SH-SY5Y (cell line): Measurements from ENCODE around the gene TMCO4.

Experiments used
- GATA2 ChIP-seq: IDR thresholded peaks from 2 replicates; pipeline ENCODE4 v1.6.1; 2011; ENCODE audit warnings: mild to moderate bottlenecking, low read depth, low read length
- GATA3 ChIP-seq: IDR thresholded peaks from 2 replicates; pipeline ENCODE4 v1.6.1; 2011; ENCODE audit warnings: low read depth, mild to moderate bottlenecking, low read length, moderate library complexity

GRCh38 chr1:19662313-19662712 is 137.4 kb downstream of the TMCO4 start:
- TF ChIP-seq GATA2 (no peak), GATA3 (no peak)
